BJ (cell line): ENCODE results near the gene PYY. TPM values are rescaled to one million over a fixed set of nuclear protein-coding genes. Genes with fewer than 3 reads are reported as not detected.

Experiments used
- CTCF ChIA-PET: fragments of 350-600 bp; formaldehyde crosslinking; extraction: SDS; loops from one replicate; lab custom pipeline; 2021; ENCODE audit warnings: antibody characterized with exemption, inconsistent platforms; lab: Yijun Ruan, JAX
- POLR2A ChIA-PET: fragments of 300-600 bp; sonication (Branson Sonifier 250); formaldehyde crosslinking; extraction: SDS; loops from one replicate; lab custom pipeline; 2021; ENCODE audit warnings: antibody characterized with exemption; lab: Charles Lee
- DNase-seq: peaks from one replicate; pipeline ENCODE4 v3.0.0-alpha.2; 2011; ENCODE audit warnings: low read depth
- H3K27me3 ChIP-seq: 2 replicates; pipeline ENCODE4 v1.6.0; 2011; ENCODE audit warnings: low read length; ENCODE audit not compliant: control insufficient read depth, insufficient read depth
- H3K36me3 ChIP-seq: 2 replicates; pipeline ENCODE4 v1.5.1; 2011; ENCODE audit warnings: low read length; ENCODE audit not compliant: control insufficient read depth, insufficient read depth
- H3K4me3 ChIP-seq: 2 replicates; pipeline ENCODE4 v1.5.1; 2011; ENCODE audit warnings: low read depth, mild to moderate bottlenecking, control low read depth, low read length
- polyA plus RNA-seq: library from polyadenylated mRNA; depleted of rRNA; stranded (reverse); fragments of >200 nt; gene quantifications from 2 replicates; pipeline ENCODE4 v1.2.3, GENCODE V29; 2011
- TF ChIP-seq, protein P1 (sequence below): IDR thresholded peaks from 2 replicates; pipeline ENCODE4 v1.5.1; 2011; ENCODE audit warnings: low read depth, mild to moderate bottlenecking, control low read depth, inconsistent platforms, low read length, moderate library complexity; ENCODE audit not compliant: insufficient read depth

PYY gene
- polyA plus RNA-seq, 1 experiment, result not detected

DNA sequence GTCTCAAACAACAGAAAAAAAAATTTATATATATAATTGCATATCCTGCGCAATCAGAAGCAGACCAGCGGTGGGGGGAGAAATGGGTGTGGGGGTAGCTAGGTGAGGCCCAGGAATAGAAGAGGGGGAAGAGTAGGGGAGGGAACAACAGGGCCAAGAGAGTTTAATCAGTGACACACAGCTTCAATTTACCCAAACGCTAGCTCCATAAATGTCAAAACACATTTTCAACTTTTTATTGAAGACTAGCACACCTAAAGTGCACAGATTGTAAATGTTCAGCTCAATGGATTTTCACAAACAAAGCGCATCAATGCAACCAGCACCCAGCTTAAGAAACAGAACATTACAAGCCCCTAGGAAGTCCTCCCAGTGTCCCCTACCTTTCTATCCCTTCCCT, 25.9 kb upstream of the PYY start:
- Histone ChIP-seq H3K4me3 (no peak overlapping the region), H3K36me3 (no peaks in the 10 kb centered on the region), H3K27me3 (peaks cover 26% of the 10 kb centered on the region)
- ChIA-PET POLR2A (no interaction called here), CTCF (interaction anchor here (0.6 to 1.9 kb wide), 4 partner anchors 10 to 35 kb away, joined by 3 to 8 read pairs (median 5); no protein-coding TSS in a partner anchor)
- DNase-seq, result no peak
- TF ChIP-seq, protein P1, sequence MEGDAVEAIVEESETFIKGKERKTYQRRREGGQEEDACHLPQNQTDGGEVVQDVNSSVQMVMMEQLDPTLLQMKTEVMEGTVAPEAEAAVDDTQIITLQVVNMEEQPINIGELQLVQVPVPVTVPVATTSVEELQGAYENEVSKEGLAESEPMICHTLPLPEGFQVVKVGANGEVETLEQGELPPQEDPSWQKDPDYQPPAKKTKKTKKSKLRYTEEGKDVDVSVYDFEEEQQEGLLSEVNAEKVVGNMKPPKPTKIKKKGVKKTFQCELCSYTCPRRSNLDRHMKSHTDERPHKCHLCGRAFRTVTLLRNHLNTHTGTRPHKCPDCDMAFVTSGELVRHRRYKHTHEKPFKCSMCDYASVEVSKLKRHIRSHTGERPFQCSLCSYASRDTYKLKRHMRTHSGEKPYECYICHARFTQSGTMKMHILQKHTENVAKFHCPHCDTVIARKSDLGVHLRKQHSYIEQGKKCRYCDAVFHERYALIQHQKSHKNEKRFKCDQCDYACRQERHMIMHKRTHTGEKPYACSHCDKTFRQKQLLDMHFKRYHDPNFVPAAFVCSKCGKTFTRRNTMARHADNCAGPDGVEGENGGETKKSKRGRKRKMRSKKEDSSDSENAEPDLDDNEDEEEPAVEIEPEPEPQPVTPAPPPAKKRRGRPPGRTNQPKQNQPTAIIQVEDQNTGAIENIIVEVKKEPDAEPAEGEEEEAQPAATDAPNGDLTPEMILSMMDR, result no peak

DNA sequence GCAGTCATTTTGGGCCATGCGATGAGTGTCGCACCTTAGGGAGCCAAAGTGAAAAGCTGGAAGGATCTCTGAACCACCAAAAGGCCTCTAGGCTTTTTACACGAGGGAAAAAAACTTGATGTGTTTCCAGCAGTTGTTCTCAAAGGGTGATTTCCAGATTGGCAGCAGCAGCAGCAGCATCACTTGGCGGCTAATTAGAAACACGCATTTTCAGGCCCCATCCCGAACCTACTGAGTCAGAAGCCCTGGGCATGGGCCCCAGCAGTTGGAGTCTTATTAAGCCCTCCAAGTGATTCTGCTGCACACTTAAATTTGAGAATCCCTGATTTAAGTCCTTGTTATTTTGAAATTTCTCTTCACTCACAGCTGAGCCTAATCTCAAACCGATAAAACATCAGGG, 25.3 kb upstream of the PYY start:
- CTCF ChIA-PET, result interaction anchor here (0.6 to 1.9 kb wide), 3 partner anchors 11 to 35 kb away, joined by 3 to 8 read pairs (median 7); no protein-coding TSS in a partner anchor
- H3K4me3 ChIP-seq, result no peak overlapping the region
- DNase-seq, result no peak
- H3K36me3 ChIP-seq, result no peaks in the 10 kb centered on the region
- peaks cover 26% of the 10 kb centered on the region for H3K27me3 ChIP-seq
- TF ChIP-seq, protein P1, result no peak
- POLR2A ChIA-PET, result no interaction called here

DNA sequence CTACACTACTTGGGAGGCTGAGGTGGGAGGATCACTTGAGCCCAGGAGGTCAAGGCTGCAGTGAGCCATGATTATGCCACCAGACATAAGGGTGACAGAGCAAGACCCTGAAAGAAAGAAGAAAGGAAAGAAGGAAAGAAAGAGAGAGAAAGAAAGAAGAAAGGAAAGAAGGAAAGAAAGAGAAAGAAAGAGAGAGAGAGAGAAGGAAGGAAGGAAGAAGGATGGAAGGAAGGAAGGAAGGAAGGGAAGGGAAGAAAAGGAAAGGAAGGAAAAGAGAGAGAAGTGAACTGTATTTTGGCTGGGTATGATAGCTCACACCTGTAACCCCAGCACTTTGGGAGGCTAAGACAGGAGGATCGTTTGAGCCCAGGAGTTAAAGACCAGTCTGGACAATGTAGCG, 24.3 kb upstream of the PYY start:
- POLR2A ChIA-PET, result no interaction called here
- TF ChIP-seq, protein P1, result no peak
- H3K27me3 ChIP-seq, result peaks cover 24% of the 10 kb centered on the region
- CTCF ChIA-PET, result no interaction called here
- no peak for DNase-seq
- H3K4me3 ChIP-seq, result no peak overlapping the region
- no peaks in the 10 kb centered on the region for H3K36me3 ChIP-seq

- Histone ChIP-seq H3K4me3 (no peak overlapping the region), H3K27me3 (peaks cover 21% of the 10 kb centered on the region), H3K36me3 (no peaks in the 10 kb centered on the region)
- CTCF ChIA-PET, result no interaction called here
- TF ChIP-seq, protein P1, result no peak
- no peak for DNase-seq
- POLR2A ChIA-PET, result no interaction called here
Observed at GRCh38 chr17:43976963-43977837, 23.5 kb upstream of the PYY start.

DNA sequence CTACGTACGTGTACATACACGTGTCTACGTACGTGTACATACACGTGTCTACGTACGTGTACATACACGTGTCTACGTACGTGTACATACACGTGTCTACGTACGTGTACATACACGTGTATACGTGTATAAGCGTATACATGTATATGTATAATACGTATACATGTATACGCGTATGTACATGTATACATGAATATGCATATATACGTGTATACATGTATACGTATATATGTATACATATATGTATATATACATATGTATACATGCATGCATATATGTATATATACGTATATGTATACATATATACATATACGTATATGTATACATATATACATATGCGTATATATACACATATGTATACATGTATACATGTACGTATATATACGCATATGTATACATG, 22.2 kb upstream of the PYY start:
- DNase-seq, result no peak
- CTCF ChIA-PET, result no interaction called here
- Histone ChIP-seq H3K4me3 (no peak overlapping the region), H3K36me3 (no peaks in the 10 kb centered on the region), H3K27me3 (peaks cover 20% of the 10 kb centered on the region)
- TF ChIP-seq, protein P1, result no peak
- POLR2A ChIA-PET, result no interaction called here
